H1 (cell line): Measurements from ENCODE around the gene RNF166. TPM values are rescaled to one million over a fixed set of nuclear protein-coding genes. Genes with fewer than 3 reads are reported as not detected.

ENCODE experiments used
- CTCF ChIA-PET: fragments of 300-600 bp; sonication (Branson Sonifier 250); formaldehyde crosslinking; loops from one replicate; lab custom pipeline; 2021; ENCODE audit not compliant: partially characterized antibody; lab: Charles Lee
- POLR2A ChIA-PET: fragments of 300-600 bp; sonication (Branson Sonifier 250); formaldehyde crosslinking; loops from one replicate; lab custom pipeline; 2021; ENCODE audit warnings: inconsistent platforms; ENCODE audit not compliant: partially characterized antibody; lab: Charles Lee
- DNase-seq, 2 experiments: peaks; one replicate each; pipeline versions ENCODE4 v3.0.0 to v3.0.0-alpha.2; 2010 to 2022; ENCODE audit warnings: low spot score in 2 of 2, low read depth in 1 of 2, mixed read lengths in 1 of 2
- FAIRE-seq: peaks from 2 replicates; lab custom pipeline; 2011; peaks lifted over from hg19 to GRCh38; lab: Jason Lieb, UNC
- H2AFZ ChIP-seq: 2 replicates; pipeline ENCODE4 v1.8.1; 2012; ENCODE audit warnings: low read length, inconsistent platforms
- H2AK5ac ChIP-seq: 2 replicates; pipeline ENCODE4 v1.6.1; 2013; ENCODE audit warnings: low read depth, low read length
- H2BK120ac ChIP-seq: replicated peaks from 2 replicates; pipeline ENCODE3; 2013; ENCODE audit warnings: low read depth, low read length, inconsistent platforms
- H2BK12ac ChIP-seq: 2 replicates; pipeline ENCODE4 v1.6.1; 2013; ENCODE audit warnings: low read depth, low read length
- H2BK15ac ChIP-seq: 2 replicates; pipeline ENCODE4 v1.6.1; 2013; ENCODE audit warnings: low read length
- H2BK20ac ChIP-seq: 2 replicates; pipeline ENCODE4 v1.6.1; 2013; ENCODE audit warnings: low read length
- H2BK5ac ChIP-seq: 2 replicates; pipeline ENCODE4 v1.6.1; 2013; ENCODE audit warnings: low read depth, low read length
- H3K14ac ChIP-seq: 2 replicates; pipeline ENCODE4 v1.6.1; 2013; ENCODE audit warnings: inconsistent platforms; ENCODE audit not compliant: insufficient read length
- H3K18ac ChIP-seq: 2 replicates; pipeline ENCODE4 v1.6.1; 2013; ENCODE audit warnings: low read length; ENCODE audit errors: extremely low read depth
- H3K23ac ChIP-seq: 2 replicates; pipeline ENCODE4 v1.6.1; 2013; ENCODE audit warnings: inconsistent platforms; ENCODE audit not compliant: insufficient read length
- H3K23me2 ChIP-seq: 2 replicates; pipeline ENCODE4 v1.6.1; 2013; ENCODE audit warnings: low read depth, low read length
- H3K27ac ChIP-seq: 2 replicates; pipeline ENCODE4 v1.6.1; 2011; ENCODE audit warnings: low read depth, low read length, inconsistent platforms
- H3K27me3 ChIP-seq, 4 experiments: replicated peaks in 1 of 4; 1 replicate in 1 of 4; 2 replicates in 3 of 4; pipeline versions ENCODE4 v1.6.1 to v1.8.1; 2011 to 2013; ENCODE audit warnings: low read length in 3 of 4, mild to moderate bottlenecking in 3 of 4, inconsistent platforms in 2 of 4, mixed read lengths in 2 of 4, moderate library complexity in 1 of 4; ENCODE audit not compliant: control insufficient read depth in 3 of 4, insufficient read depth in 3 of 4; ENCODE audit errors: extremely low read depth in 1 of 4
- H3K36me3 ChIP-seq, 4 experiments: 2 replicates each; pipeline versions ENCODE4 v1.6.1 to v1.8.1; 2011 to 2013; ENCODE audit warnings: mild to moderate bottlenecking in 4 of 4, low read length in 3 of 4, moderate library complexity in 2 of 4, control low read depth in 1 of 4, inconsistent platforms in 1 of 4; ENCODE audit not compliant: insufficient read depth in 4 of 4, control insufficient read depth in 2 of 4
- H3K4ac ChIP-seq: replicated peaks from 2 replicates; pipeline ENCODE3; 2013; ENCODE audit warnings: low read length, low read depth, mixed read lengths, inconsistent platforms; ENCODE audit not compliant: insufficient read length
- H3K4me1 ChIP-seq, 4 experiments: replicated peaks in 1 of 4; 1 replicate in 1 of 4; 2 replicates in 3 of 4; pipeline versions ENCODE4 v1.6.1 to v1.8.1; 2011 to 2013; ENCODE audit warnings: low read length in 3 of 4, inconsistent platforms in 2 of 4, mixed read lengths in 1 of 4; ENCODE audit not compliant: insufficient read depth in 4 of 4, control insufficient read depth in 3 of 4
- H3K4me2 ChIP-seq, 2 experiments: 2 replicates each; pipeline versions ENCODE4 v1.6.1 to v1.8.1; 2011 to 2013; ENCODE audit warnings: low read depth in 2 of 2, low read length in 2 of 2, control low read depth in 1 of 2, inconsistent platforms in 1 of 2, mild to moderate bottlenecking in 1 of 2; ENCODE audit not compliant: insufficient read depth in 1 of 2
- H3K4me3 ChIP-seq, 4 experiments: fragments of 200-600, 300-600 bp in 1 of 4; sonication (generic), shearing (Covaris generic), sonication (Bioruptor Twin) in 1 of 4; 2 replicates each; pipeline versions ENCODE4 v1.5.1 to v1.8.1; 2011 to 2016; ENCODE audit warnings: low read length in 4 of 4, low read depth in 3 of 4, control low read depth in 2 of 4, inconsistent platforms in 2 of 4, mild to moderate bottlenecking in 2 of 4, mixed read lengths in 1 of 4, moderate library complexity in 1 of 4; ENCODE audit not compliant: insufficient read depth in 2 of 4; ENCODE audit errors: extremely low read depth in 1 of 4
- H3K56ac ChIP-seq: replicated peaks from 2 replicates; pipeline ENCODE3; 2013; ENCODE audit warnings: low read depth, mild to moderate bottlenecking, mixed read lengths, low read length, inconsistent platforms; ENCODE audit not compliant: insufficient read length
- H3K79me1 ChIP-seq: 2 replicates; pipeline ENCODE4 v1.6.1; 2013; ENCODE audit warnings: low read depth, low read length, control low read depth
- H3K79me2 ChIP-seq, 2 experiments: 2 replicates each; pipeline versions ENCODE4 v1.6.1 to v1.8.1; 2012 to 2013; ENCODE audit warnings: low read length in 2 of 2, mild to moderate bottlenecking in 2 of 2, inconsistent platforms in 1 of 2; ENCODE audit not compliant: insufficient read depth in 2 of 2, control insufficient read depth in 1 of 2
- H3K9ac ChIP-seq, 4 experiments: replicated peaks in 1 of 4; 1 replicate in 1 of 4; 2 replicates in 3 of 4; pipeline versions ENCODE4 v1.6.1 to v1.8.1; 2011 to 2013; ENCODE audit warnings: low read depth in 3 of 4, low read length in 3 of 4, control low read depth in 2 of 4, mild to moderate bottlenecking in 2 of 4, moderate library complexity in 2 of 4, inconsistent platforms in 1 of 4; ENCODE audit errors: extremely low read depth in 1 of 4
- H3K9me3 ChIP-seq, 2 experiments: 2 replicates each; pipeline versions ENCODE4 v1.6.1 to v1.8.1; 2012 to 2013; ENCODE audit warnings: mild to moderate bottlenecking in 2 of 2, moderate library complexity in 2 of 2, control low read depth in 1 of 2, inconsistent platforms in 1 of 2, low read depth in 1 of 2, low read length in 1 of 2, mixed read lengths in 1 of 2; ENCODE audit not compliant: insufficient read depth in 2 of 2
- H4K20me1 ChIP-seq, 2 experiments: replicated peaks in 1 of 2; 2 replicates each; pipeline versions ENCODE3 to v1.8.1; 2011 to 2013; ENCODE audit warnings: inconsistent platforms in 2 of 2, low read length in 2 of 2, mild to moderate bottlenecking in 1 of 2; ENCODE audit not compliant: insufficient read depth in 2 of 2, control insufficient read depth in 1 of 2
- H4K5ac ChIP-seq: 2 replicates; pipeline ENCODE4 v1.6.1; 2013; ENCODE audit warnings: low read length, low read depth, mixed read lengths, inconsistent platforms; ENCODE audit not compliant: insufficient read length
- H4K8ac ChIP-seq: 2 replicates; pipeline ENCODE4 v1.8.0; 2013; ENCODE audit warnings: mild to moderate bottlenecking, moderate library complexity, low read length, inconsistent platforms; ENCODE audit not compliant: insufficient read depth; ENCODE audit errors: extremely low read depth
- H4K91ac ChIP-seq: replicated peaks from 2 replicates; pipeline ENCODE3; 2013; ENCODE audit warnings: low read length, mixed read lengths, inconsistent platforms; ENCODE audit not compliant: insufficient read length
- ATF2 ChIP-seq: IDR thresholded peaks from 2 replicates; pipeline ENCODE4 v1.6.1; 2012; ENCODE audit warnings: low read length, inconsistent platforms
- CHD2 ChIP-seq: IDR thresholded peaks from 2 replicates; pipeline ENCODE4 v1.6.1; 2012; ENCODE audit warnings: low read length, improper control_type of control experiment
- CREB1 ChIP-seq: IDR thresholded peaks from 2 replicates; pipeline ENCODE4 v1.6.1; 2012; ENCODE audit warnings: inconsistent platforms
- CTCF ChIP-seq, 3 experiments: IDR thresholded peaks; 1 replicate in 2 of 3; 2 replicates in 1 of 3; pipeline versions ENCODE4 v1.5.1 to v1.6.1; 2011; ENCODE audit warnings: low read length in 3 of 3, mild to moderate bottlenecking in 3 of 3, inconsistent platforms in 2 of 3, low read depth in 1 of 3, moderate library complexity in 1 of 3; ENCODE audit not compliant: insufficient read depth in 1 of 3; ENCODE audit errors: control extremely low read depth in 1 of 3
- KDM1A ChIP-seq: fragments of 200-600, 300-600 bp; sonication (generic); IDR thresholded peaks from 2 replicates; pipeline ENCODE4 v1.7.1; 2016; ENCODE audit warnings: mild to moderate bottlenecking, low read length, borderline replicate concordance
- POLR2AphosphoS5 ChIP-seq: IDR thresholded peaks from 2 replicates; pipeline ENCODE4 v1.6.1; 2011; ENCODE audit warnings: low read depth, low read length
- POU5F1 ChIP-seq: IDR thresholded peaks from 2 replicates; pipeline ENCODE4 v1.6.1; 2011; ENCODE audit warnings: low read depth, mild to moderate bottlenecking, low read length, moderate library complexity
- SRF ChIP-seq: IDR thresholded peaks from 2 replicates; pipeline ENCODE4 v1.6.1; 2011; ENCODE audit warnings: mild to moderate bottlenecking, low read depth, low read length, moderate library complexity
- WGBS, 2 experiments: shearing (Covaris generic) in 1 of 2; methylation state at CpG; one replicate each; pipeline versions ENCODE4 v1.1.6 to v1.1.7; 2013 to 2015; ENCODE audit warnings: low lambda C conversion rate in 2 of 2, mixed read lengths in 2 of 2, inconsistent platforms in 1 of 2, low coverage in 1 of 2, missing lambda C conversion rate in 1 of 2; ENCODE audit not compliant: insufficient replicate concordance in 2 of 2, insufficient coverage in 1 of 2, insufficient read length in 1 of 2; ENCODE audit errors: extremely low coverage in 1 of 2, missing lambda C conversion rate in 1 of 2; 5-methylcytosine and 5-hydroxymethylcytosine counted together
- polyA plus RNA-seq, 7 experiments: library from polyadenylated mRNA; depleted of rRNA in 3 of 7; stranded (reverse) in 5 of 7; unstranded in 2 of 7; fragments of >200 nt in 5 of 7; fragments of 200-250 nt in 2 of 7; gene quantifications; 1 replicate in 5 of 7; 2 replicates in 1 of 7; 4 replicates in 1 of 7; pipeline versions ENCODE4 v1.2.1 to v1.2.3, GENCODE V29; 2011 to 2013; ENCODE audit warnings: missing spikeins in 2 of 7, mixed read lengths in 2 of 7
- total RNA-seq: library from RNA; stranded (reverse); fragmentation: NEBNext Ultra II Directional; extraction: Animal tissue kit (Norgen Biotek cat#: 25700); gene quantifications from 2 replicates; pipeline ENCODE4 v1.2.1, GENCODE V29; 2021

RNF166 gene
- total and polyA plus RNA-seq, 2 of the 8 experiments (the other 6 are each of a cell fraction or from before 2014, with no cell fraction given): 29.8 to 31.2 TPM

GRCh38 chr16:88665148-88665547 is 41.1 kb downstream of the RNF166 start:
- no peak overlapping the region for H3K27ac ChIP-seq

More at GRCh38 chr16:88665148-88665547, 41.1 kb downstream of the RNF166 start:
- Histone ChIP-seq H3K14ac (no peak overlapping the region), H3K4ac (no peak overlapping the region), H2AK5ac (no peak overlapping the region), H2BK120ac (no peak overlapping the region), H3K18ac (no peak overlapping the region), H2AFZ (no peak overlapping the region), H3K79me1 (no peaks in the 10 kb centered on the region; the same call in 1 of the 2 replicates), H4K20me1 (peaks cover 0 to 1% of the 10 kb centered on the region in 2 experiments), H3K79me2 (peaks cover 0 to 27% of the 10 kb centered on the region in 2 experiments; a peak in 3 of 4 replicates), H2BK5ac (no peak overlapping the region), H3K23me2 (peaks cover 7% of the 10 kb centered on the region; the same call in 1 of the 2 replicates), H3K56ac (no peak overlapping the region), H3K23ac (no peak overlapping the region), H3K4me2 (no peak overlapping the region), H2BK15ac (no peak overlapping the region), H4K5ac (no peak overlapping the region), H3K9me3 (no peaks in the 10 kb centered on the region), H3K4me3 (no peak overlapping the region), H4K91ac (no peak overlapping the region), H3K9ac (no peak overlapping the region), H3K36me3 (no peaks in the 10 kb centered on the region), H4K8ac (no peak overlapping the region), H3K27me3 (no peaks in the 10 kb centered on the region), H3K4me1 (peaks cover 0 to 3% (median 0%) of the 10 kb centered on the region in 4 experiments; a peak in 2 of 7 replicates), H2BK20ac (no peak overlapping the region), H2BK12ac (no peak overlapping the region)
- FAIRE-seq (no peak), DNase-seq (no peak)
- 91% methylated on average over 4 of the region's 4 CpGs; no CpG with 5 or more reads in 1 of the 2 experiments for WGBS, 2 experiments
- CTCF ChIA-PET: interaction anchor here (0.9 to 2.8 kb wide), 7 partner anchors 9 to 111 kb away, joined by 3 to 9 read pairs (median 3); no protein-coding TSS in a partner anchor
- TF ChIP-seq CHD2: no peak
- no peak for TF ChIP-seq KDM1A
- TF ChIP-seq SRF: no peak
- TF ChIP-seq CTCF (IDR thresholded peaks at IDR 0.05; ENCODE audit: control extremely low read depth in 1 of 3, insufficient read depth in 1 of 3, low read depth in 1 of 3, low read length in 3 of 3): no peak
- no peak for TF ChIP-seq CREB1
- no peak for TF ChIP-seq POU5F1
- TF ChIP-seq ATF2: no peak
- TF ChIP-seq POLR2AphosphoS5: no peak
- POLR2A ChIA-PET: interaction anchor here (1.0 to 3.1 kb wide), 3 partner anchors 10 to 26 kb away, joined by 3 to 19 read pairs (median 5); partner anchors contain the start of gene CYBA
